22Rv1 (cell line): Measurements from ENCODE around the gene LMO4.

Experiments
- ZFX ChIP-seq: fragments of 450-650 bp; IDR thresholded peaks from 2 replicates; pipeline ENCODE4 v1.6.1; 2017; ENCODE audit warnings: antibody characterized with exemption, borderline replicate concordance
- TF ChIP-seq, protein P1 (sequence below): fragments of 450-650 bp; IDR thresholded peaks from 2 replicates; pipeline ENCODE4 v1.5.1; 2017; ENCODE audit warnings: mild to moderate bottlenecking

DNA sequence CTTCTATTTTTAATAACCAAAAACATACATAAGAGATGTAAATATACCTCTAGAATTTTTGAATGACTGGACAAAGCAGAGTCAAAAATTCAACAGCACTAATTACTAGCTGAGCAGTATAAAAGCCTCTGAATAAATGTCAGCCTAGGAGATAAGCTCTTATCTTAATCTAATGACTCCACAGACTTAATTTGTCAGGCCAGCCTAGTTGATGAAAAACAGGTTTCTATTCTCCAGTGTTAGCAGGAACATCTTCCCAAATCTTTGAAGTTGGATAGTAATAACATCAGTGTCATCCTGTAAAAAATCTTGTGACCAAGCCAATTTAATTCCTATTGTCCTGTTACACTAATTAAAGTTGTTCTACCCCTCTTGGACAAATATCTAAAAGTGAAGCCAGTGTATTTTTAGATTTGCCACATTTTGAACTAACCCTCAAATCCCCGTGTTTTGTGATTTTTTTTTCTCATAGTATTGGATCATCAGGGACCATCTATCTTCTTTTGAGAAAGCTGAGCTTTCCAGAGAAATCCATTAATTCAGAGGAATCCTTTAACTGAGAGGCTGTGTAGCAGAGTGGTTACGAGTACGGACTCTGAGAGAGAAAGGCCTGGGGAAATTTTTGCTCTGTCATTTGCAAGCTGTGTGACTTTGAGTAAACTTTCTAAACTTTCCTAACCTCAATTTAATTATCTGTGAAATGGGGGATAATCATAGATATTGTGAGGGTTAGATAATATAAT is 41.2 kb downstream of the LMO4 start:
- TF ChIP-seq, protein P1, sequence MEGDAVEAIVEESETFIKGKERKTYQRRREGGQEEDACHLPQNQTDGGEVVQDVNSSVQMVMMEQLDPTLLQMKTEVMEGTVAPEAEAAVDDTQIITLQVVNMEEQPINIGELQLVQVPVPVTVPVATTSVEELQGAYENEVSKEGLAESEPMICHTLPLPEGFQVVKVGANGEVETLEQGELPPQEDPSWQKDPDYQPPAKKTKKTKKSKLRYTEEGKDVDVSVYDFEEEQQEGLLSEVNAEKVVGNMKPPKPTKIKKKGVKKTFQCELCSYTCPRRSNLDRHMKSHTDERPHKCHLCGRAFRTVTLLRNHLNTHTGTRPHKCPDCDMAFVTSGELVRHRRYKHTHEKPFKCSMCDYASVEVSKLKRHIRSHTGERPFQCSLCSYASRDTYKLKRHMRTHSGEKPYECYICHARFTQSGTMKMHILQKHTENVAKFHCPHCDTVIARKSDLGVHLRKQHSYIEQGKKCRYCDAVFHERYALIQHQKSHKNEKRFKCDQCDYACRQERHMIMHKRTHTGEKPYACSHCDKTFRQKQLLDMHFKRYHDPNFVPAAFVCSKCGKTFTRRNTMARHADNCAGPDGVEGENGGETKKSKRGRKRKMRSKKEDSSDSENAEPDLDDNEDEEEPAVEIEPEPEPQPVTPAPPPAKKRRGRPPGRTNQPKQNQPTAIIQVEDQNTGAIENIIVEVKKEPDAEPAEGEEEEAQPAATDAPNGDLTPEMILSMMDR, result no peak
- TF ChIP-seq ZFX, result no peak
